Spleen (tissue), 7 donors: Measurements from ENCODE around the gene COLEC12.

Experiments used
- POLR2A ChIP-seq, 3 donors: fragments of 450-650 bp; IDR thresholded peaks; one replicate each; pipeline ENCODE4 v1.5.1; 2017; ENCODE audit warnings: antibody characterized with exemption in 3 of 3, mild to moderate bottlenecking in 1 of 3
- POLR2AphosphoS5 ChIP-seq, 3 donors: sonication (generic); formaldehyde crosslinking; IDR thresholded peaks; one replicate each; pipeline ENCODE4 v1.5.1; 2017; ENCODE audit warnings: antibody characterized with exemption in 3 of 3
- TF ChIP-seq, protein P1 (sequence below), 11 experiments: fragments of 200-600 bp in 7 of 11; fragments of 450-650 bp in 4 of 11; sonication (generic) in 4 of 11; IDR thresholded peaks in 8 of 11; conservative IDR thresholded peaks in 3 of 11; 1 replicate in 7 of 11; 2 replicates in 4 of 11; pipeline versions ENCODE4 v1.4.0 to v1.8.0; 2016 to 2021; ENCODE audit warnings: antibody characterized with exemption in 11 of 11, inconsistent platforms in 4 of 11, mild to moderate bottlenecking in 1 of 11
- donor health status: DM: no; HTN: no; CAD: no; lungs with moderate emphysema.
- donor health status: DM: no; HTN: no; CAD: no.
- donor health status: DM: no; HTN: no; CAD: no.

- TF ChIP-seq POLR2A (IDR thresholded peaks at IDR 0.05), result no peak
- TF ChIP-seq, protein P1, sequence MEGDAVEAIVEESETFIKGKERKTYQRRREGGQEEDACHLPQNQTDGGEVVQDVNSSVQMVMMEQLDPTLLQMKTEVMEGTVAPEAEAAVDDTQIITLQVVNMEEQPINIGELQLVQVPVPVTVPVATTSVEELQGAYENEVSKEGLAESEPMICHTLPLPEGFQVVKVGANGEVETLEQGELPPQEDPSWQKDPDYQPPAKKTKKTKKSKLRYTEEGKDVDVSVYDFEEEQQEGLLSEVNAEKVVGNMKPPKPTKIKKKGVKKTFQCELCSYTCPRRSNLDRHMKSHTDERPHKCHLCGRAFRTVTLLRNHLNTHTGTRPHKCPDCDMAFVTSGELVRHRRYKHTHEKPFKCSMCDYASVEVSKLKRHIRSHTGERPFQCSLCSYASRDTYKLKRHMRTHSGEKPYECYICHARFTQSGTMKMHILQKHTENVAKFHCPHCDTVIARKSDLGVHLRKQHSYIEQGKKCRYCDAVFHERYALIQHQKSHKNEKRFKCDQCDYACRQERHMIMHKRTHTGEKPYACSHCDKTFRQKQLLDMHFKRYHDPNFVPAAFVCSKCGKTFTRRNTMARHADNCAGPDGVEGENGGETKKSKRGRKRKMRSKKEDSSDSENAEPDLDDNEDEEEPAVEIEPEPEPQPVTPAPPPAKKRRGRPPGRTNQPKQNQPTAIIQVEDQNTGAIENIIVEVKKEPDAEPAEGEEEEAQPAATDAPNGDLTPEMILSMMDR (IDR thresholded peaks at IDR 0.05 in 8 of 11, conservative IDR thresholded peaks at IDR 0.05 in 3 of 11), result no peak
- no peak for TF ChIP-seq POLR2AphosphoS5 (IDR thresholded peaks at IDR 0.05)
Observed at GRCh38 chr18:475202-476031, 25.1 kb downstream of the COLEC12 start.
